HepG2 (cell line): ENCODE results near the gene KRTAP9-9. TPM values are rescaled to one million over a fixed set of nuclear protein-coding genes. Genes with fewer than 3 reads are reported as not detected.
"Not testable (repeated sequence)": the region's sequence is repeated elsewhere in the genome, so short reads cannot be mapped to it uniquely, and the experiment has no call there.

Experiments
- ATAC-seq: fragments of 200-7000 bp; cut with Tn5 transposase; 3 replicates; pipeline ENCODE4 v1.9.1; 2020; ENCODE audit warnings: mild to moderate bottlenecking, moderate library complexity
- BruUV-seq: library from RNA; stranded (reverse); fragments of 400-500 nt; replicated peaks from 2 replicates; lab custom pipeline; 2021; lab: Mats Ljungman, UMichigan
- CTCF ChIA-PET: fragments of 300-600 bp; formaldehyde crosslinking; extraction: SDS; loops from one replicate; lab custom pipeline; 2021; ENCODE audit warnings: low total read pairs, inconsistent platforms, low intra/inter-chr PET ratio; lab: Yijun Ruan, JAX
- POLR2A ChIA-PET: fragments of 350-600 bp; sonication (Branson Sonifier 250); formaldehyde crosslinking; loops from one replicate; lab custom pipeline; 2020; ENCODE audit warnings: antibody characterized with exemption, inconsistent platforms; lab: Yijun Ruan, JAX
- DNase-seq: peaks from one replicate; pipeline ENCODE4 v3.0.0-alpha.2; 2015; ENCODE audit warnings: low spot score
- FAIRE-seq: peaks from 3 replicates; lab custom pipeline; 2011; peaks lifted over from hg19 to GRCh38; lab: Jason Lieb, UNC
- H2AFZ ChIP-seq: one replicate; pipeline ENCODE4 v1.6.1; 2011; ENCODE audit warnings: low read length, inconsistent platforms
- H3K27ac ChIP-seq: fragments of 300-600 bp; 3 replicates; pipeline ENCODE4 v1.8.0; 2011; ENCODE audit warnings: mixed run types, mild to moderate bottlenecking, mixed read lengths, low read length, inconsistent platforms; ENCODE audit not compliant: insufficient read depth; ENCODE audit errors: extremely low read length
- H3K27me3 ChIP-seq, 2 experiments: fragments of 200-600 bp in 1 of 2; 2 replicates in 1 of 2; 3 replicates in 1 of 2; pipeline versions ENCODE4 v1.6.0 to v1.8.0; 2011; ENCODE audit warnings: low read length in 2 of 2, mild to moderate bottlenecking in 2 of 2, moderate library complexity in 2 of 2, inconsistent platforms in 1 of 2; ENCODE audit not compliant: insufficient read depth in 2 of 2, control insufficient read depth in 1 of 2
- H3K36me3 ChIP-seq, 2 experiments: fragments of 200-600 bp in 1 of 2; replicated peaks in 1 of 2; 2 replicates in 1 of 2; 3 replicates in 1 of 2; pipeline versions ENCODE4 v1.5.1 to v1.8.0; 2011; ENCODE audit warnings: low read length in 2 of 2, inconsistent platforms in 1 of 2; ENCODE audit not compliant: insufficient read depth in 2 of 2, control insufficient read depth in 1 of 2
- H3K4me1 ChIP-seq: 2 replicates; pipeline ENCODE4 v1.5.1; 2012; ENCODE audit warnings: low read length, inconsistent platforms; ENCODE audit not compliant: insufficient read depth
- H3K4me2 ChIP-seq: 2 replicates; pipeline ENCODE4 v1.6.0; 2011; ENCODE audit warnings: low read depth, low read length, inconsistent platforms
- H3K4me3 ChIP-seq, 3 experiments: fragments of 200-600 bp in 1 of 3; sonication (generic), shearing (Covaris generic) in 1 of 3; replicated peaks in 1 of 3; 2 replicates each; pipeline ENCODE4 v1.5.1; 2011 to 2016; ENCODE audit warnings: low read length in 3 of 3, inconsistent platforms in 2 of 3, low read depth in 2 of 3, mild to moderate bottlenecking in 2 of 3, control low read depth in 1 of 3, mixed read lengths in 1 of 3; ENCODE audit not compliant: insufficient read depth in 1 of 3
- H3K79me2 ChIP-seq: one replicate; pipeline ENCODE4 v1.6.1; 2011; ENCODE audit warnings: low read length, inconsistent platforms; ENCODE audit not compliant: insufficient read depth
- H3K9ac ChIP-seq: 2 replicates; pipeline ENCODE4 v1.6.0; 2011; ENCODE audit warnings: mild to moderate bottlenecking, low read depth, low read length, inconsistent platforms; ENCODE audit not compliant: insufficient read depth
- H3K9me3 ChIP-seq: 2 replicates; pipeline ENCODE4 v1.5.1; 2012; ENCODE audit warnings: mild to moderate bottlenecking, low read length
- H4K20me1 ChIP-seq: 2 replicates; pipeline ENCODE4 v1.6.0; 2011; ENCODE audit warnings: inconsistent platforms, mild to moderate bottlenecking, low read length, moderate library complexity; ENCODE audit not compliant: insufficient read depth
- CAMTA2 ChIP-seq: sonication (generic); formaldehyde crosslinking; IDR thresholded peaks from 2 replicates; pipeline ENCODE4 v1.4.0; 2020; ENCODE audit warnings: mild to moderate bottlenecking, missing genetic modification reagents, borderline replicate concordance
- HIC2 ChIP-seq: sonication (generic); formaldehyde crosslinking; IDR thresholded peaks from 2 replicates; pipeline ENCODE4 v1.9.0; 2022; ENCODE audit warnings: low read depth, missing genetic modification reagents
- MTA3 ChIP-seq: sonication (generic); formaldehyde crosslinking; IDR thresholded peaks from 2 replicates; pipeline ENCODE4 v1.4.0; 2020; ENCODE audit warnings: missing genetic modification reagents
- SNAI1 ChIP-seq: sonication (generic); formaldehyde crosslinking; IDR thresholded peaks from 2 replicates; pipeline ENCODE4 v1.5.0; 2020; ENCODE audit warnings: mild to moderate bottlenecking, missing genetic modification reagents, borderline replicate concordance
- ZFYVE20 ChIP-seq: sonication (generic); formaldehyde crosslinking; IDR thresholded peaks from 2 replicates; pipeline ENCODE4 v1.8.0; 2023; ENCODE audit warnings: low read depth, mild to moderate bottlenecking, moderate library complexity, missing genetic modification reagents, borderline replicate concordance
- WGBS: methylation state at CpG from one replicate; pipeline ENCODE4 v1.1.6; 2017; ENCODE audit warnings: low lambda C conversion rate; 5-methylcytosine and 5-hydroxymethylcytosine counted together
- in situ Hi-C: cut with HindIII; loops from 2 replicates; pipeline ENCODE4 v1.10.0; 2017; ENCODE audit warnings: low pct_unique_long_range_greater_than_20kb; ENCODE audit not compliant: extremely low pct_ligation_motif_present
- intact Hi-C: fragments of 100-400 bp; cut with micrococcal nuclease; formaldehyde crosslinking; loops from one replicate; pipeline ENCODE4 v1.10.0; 2022; ENCODE audit not compliant: unreplicated experiment
- polyA plus RNA-seq, 8 experiments: library from polyadenylated mRNA; depleted of rRNA in 3 of 8; stranded (reverse) in 7 of 8; unstranded in 1 of 8; fragments of >200 nt; fragmentation: Illumina TruSeq in 4 of 8; extraction: Trizol in 4 of 8; gene quantifications; 2 replicates each; pipeline versions ENCODE4 v1.2.1 to v1.2.3, GENCODE V29; 2011 to 2016; ENCODE audit warnings: low read depth in 4 of 8, missing spikeins in 1 of 8, mixed read lengths in 1 of 8; ENCODE audit not compliant: insufficient read depth in 1 of 8
- total RNA-seq, 5 experiments: library from RNA; depleted of rRNA; stranded (reverse); fragments of >200 nt; fragmentation: Illumina TruSeq; extraction: Trizol; gene quantifications; 2 replicates each; pipeline ENCODE4 v1.2.3, GENCODE V29; 2016; ENCODE audit warnings: low read depth in 1 of 5
- TF ChIP-seq, protein P1 (sequence below): sonication (generic); formaldehyde crosslinking; conservative IDR thresholded peaks from 2 replicates; pipeline ENCODE4 v1.5.0; 2020; ENCODE audit warnings: missing genetic modification reagents

The KRTAP9-9 gene
- total and polyA plus RNA-seq, 2 of the 13 experiments (the other 11 are each of a cell fraction or from before 2014, with no cell fraction given), result not detected

- H3K9ac ChIP-seq, H3K27ac ChIP-seq, H2AFZ ChIP-seq, H3K36me3 ChIP-seq, BruUV-seq, H3K4me3 ChIP-seq, H4K20me1 ChIP-seq, H3K4me2 ChIP-seq, CTCF ChIA-PET, H3K79me2 ChIP-seq, H3K27me3 ChIP-seq, POLR2A ChIA-PET, H3K9me3 ChIP-seq, ATAC-seq, in situ Hi-C loops, intact Hi-C loops, H3K4me1 ChIP-seq, FAIRE-seq, DNase-seq: not testable (repeated sequence)
- WGBS, result 69% methylated on average over 2 of the region's 3 CpGs
Observed at GRCh38 chr17:41275648-41276190, 20.5 kb downstream of the KRTAP9-9 start, which contains the start of gene KRTAP9-7. TSS of gene KRTAP9-7 (plus strand) at chr17:41275698. CDS start at chr17:41275698, 0 bp downstream.

GRCh38 chr17:41278176-41278955 lies 23.2 kb downstream of the KRTAP9-9 start:
- no peaks in the 10 kb centered on the region for H3K36me3 ChIP-seq
- no peak overlapping the region for H2AFZ ChIP-seq
- no peaks in the 10 kb centered on the region for H4K20me1 ChIP-seq
- peak; percentile 0 for DNase-seq
- no peaks in the 10 kb centered on the region for H3K79me2 ChIP-seq
- in situ Hi-C loops (no loop called here), intact Hi-C loops (no loop called here)
- H3K27me3 ChIP-seq, result no peaks in the 10 kb centered on the region
- TF ChIP-seq SNAI1 (no peak), ZFYVE20 (CRISPR knock-in tag) (no peak), HIC2 (CRISPR knock-in tag) (no peak), CAMTA2 (no peak), MTA3 (CRISPR knock-in tag) (no peak)
- TF ChIP-seq, protein P1, sequence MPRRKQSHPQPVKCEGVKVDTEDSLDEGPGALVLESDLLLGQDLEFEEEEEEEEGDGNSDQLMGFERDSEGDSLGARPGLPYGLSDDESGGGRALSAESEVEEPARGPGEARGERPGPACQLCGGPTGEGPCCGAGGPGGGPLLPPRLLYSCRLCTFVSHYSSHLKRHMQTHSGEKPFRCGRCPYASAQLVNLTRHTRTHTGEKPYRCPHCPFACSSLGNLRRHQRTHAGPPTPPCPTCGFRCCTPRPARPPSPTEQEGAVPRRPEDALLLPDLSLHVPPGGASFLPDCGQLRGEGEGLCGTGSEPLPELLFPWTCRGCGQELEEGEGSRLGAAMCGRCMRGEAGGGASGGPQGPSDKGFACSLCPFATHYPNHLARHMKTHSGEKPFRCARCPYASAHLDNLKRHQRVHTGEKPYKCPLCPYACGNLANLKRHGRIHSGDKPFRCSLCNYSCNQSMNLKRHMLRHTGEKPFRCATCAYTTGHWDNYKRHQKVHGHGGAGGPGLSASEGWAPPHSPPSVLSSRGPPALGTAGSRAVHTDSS, result no peak
- 7% methylated on average over 3 of the region's 3 CpGs for WGBS
- H3K9ac ChIP-seq, result no peak overlapping the region
- ATAC-seq, result no peak
- CTCF ChIA-PET, result no interaction called here
- H3K27ac ChIP-seq, result no peak overlapping the region
- H3K9me3 ChIP-seq, result no peaks in the 10 kb centered on the region
- no peaks in the 10 kb centered on the region for H3K4me1 ChIP-seq
- POLR2A ChIA-PET, result no interaction called here
- no TSS peak for BruUV-seq
- H3K4me2 ChIP-seq, result no peak overlapping the region
- no peak for FAIRE-seq
- H3K4me3 ChIP-seq, result no peak overlapping the region
